Left cardiac atrium (tissue), 4 donors: Measurements from ENCODE around the gene PMF1. TPM values are rescaled to one million over a fixed set of nuclear protein-coding genes. Genes with fewer than 3 reads are reported as not detected.

ENCODE experiments used
- ATAC-seq, 2 donors: fragments of 200-7000 bp; cut with Tn5 transposase; one replicate each; pipeline ENCODE4 v1.9.1; 2020; ENCODE audit warnings: mild to moderate bottlenecking in 2 of 2, moderate library complexity in 2 of 2
- DNase-seq: peaks from one replicate; pipeline ENCODE4 v3.0.0-alpha.2; 2020
- intact Hi-C, 2 donors: fragments of 100-400 bp; cut with DNase I; formaldehyde crosslinking; loops; one replicate each; pipeline versions ENCODE4 v1.14.1 to v1.15.1; 2022 to 2023
- total RNA-seq, 2 donors: library from RNA; stranded (reverse); fragmentation: NEBNext Ultra II Directional; extraction: Animal tissue kit (Norgen Biotek cat#: 25700); gene quantifications; one replicate each; pipeline ENCODE4 v1.2.1, GENCODE V29; 2021
- donor health status: DM: no; HTN: yes; CAD: no.
- donor health status: DM: no; HTN: yes; CAD: no; lungs with severe emphysema.
- donor health status: DM: yes; HTN: yes; CAD: no.
- donor health status: Dilated cardiomyopathy.

Gene PMF1
- total RNA-seq, 2 donors from 2014 or later: 47.4 to 62.8 TPM

GRCh38 chr1:156284112-156284511, 71.3 kb downstream of the PMF1 start, which contains the start of gene TMEM79:
Gene TMEM79, plus strand, starts transcription at chr1:156284325. Its CDS starts 902 bp downstream, at chr1:156285227.
- no peak for DNase-seq
- intact Hi-C loops: no loop called here
- no peak for ATAC-seq

GRCh38 chr1:156284757-156285156, 72.0 kb downstream of the PMF1 start:
- DNase-seq (no peak), ATAC-seq (no peak)
- intact Hi-C loops: no loop called here

- DNase-seq: no peak
- intact Hi-C loops: no loop called here
- no peak for ATAC-seq
Measured at GRCh38 chr1:156285437-156285836, 72.6 kb downstream of the PMF1 start.

GRCh38 chr1:156286061-156286460, 73.3 kb downstream of the PMF1 start:
- intact Hi-C loops: no loop called here
- no peak for ATAC-seq
- DNase-seq: no peak

Other genes with a start within 250 kb of the PMF1 start
- 10 to 100 TPM; 63.4 to 70.8 TPM for gene ARHGEF2, start 234.5 kb upstream of the PMF1 start, total RNA-seq
- 100 to 1,000 TPM; 101 to 127 TPM for gene SSR2, start 192.1 kb upstream of the PMF1 start, total RNA-seq
- gene UBQLN4, start 159.2 kb upstream of the PMF1 start, total RNA-seq: 10 to 100 TPM; 23.6 to 27.2 TPM
- 10 to 100 TPM; 48.9 to 54.4 TPM for gene LAMTOR2, start 158.2 kb upstream of the PMF1 start, total RNA-seq
- gene RAB25, start 151.8 kb upstream of the PMF1 start, total RNA-seq: not detected
- gene MEX3A, start 130.5 kb upstream of the PMF1 start, total RNA-seq: under 1 TPM; 0.15 to 0.42 TPM
- 100 to 1,000 TPM; 264 to 384 TPM for gene LMNA, start 98.3 kb upstream of the PMF1 start, total RNA-seq
- 1 to 10 TPM; 2.7 to 3.8 TPM for gene SEMA4A, start 59.4 kb upstream of the PMF1 start, total RNA-seq
- gene SLC25A44, start 18.9 kb upstream of the PMF1 start, total RNA-seq: 10 to 100 TPM; 16.0 to 23.1 TPM
- gene BGLAP, start 29.2 kb downstream of the PMF1 start, total RNA-seq: under 1 TPM in 1 of 2 donors, not detected in 1; 0.47 TPM
- 1 to 10 TPM in 1 of 2 donors, under 1 TPM in 1; 0.71 to 1.3 TPM for gene PAQR6, start 35.0 kb downstream of the PMF1 start, total RNA-seq
- 10 to 100 TPM; 65.9 to 66.4 TPM for gene SMG5, start 69.8 kb downstream of the PMF1 start, total RNA-seq
- 1 to 10 TPM; 2.0 to 2.3 TPM for gene TMEM79, start 71.3 kb downstream of the PMF1 start, total RNA-seq
- 10 to 100 TPM; 22.7 to 32.2 TPM for gene GLMP, start 82.7 kb downstream of the PMF1 start, total RNA-seq
- not detected for gene VHLL, start 86.3 kb downstream of the PMF1 start, total RNA-seq
- gene CCT3, start 125.3 kb downstream of the PMF1 start, total RNA-seq: 100 to 1,000 TPM; 125 to 128 TPM
- gene TSACC, start 125.5 kb downstream of the PMF1 start, total RNA-seq: 1 to 10 TPM in 1 of 2 donors, not detected in 1; 1.0 TPM
- gene RHBG, start 156.2 kb downstream of the PMF1 start, total RNA-seq: not detected